ENCODE results near the gene GARS1. TPM values are rescaled to one million over a fixed set of nuclear protein-coding genes. Genes with fewer than 3 reads are reported as not detected.

GARS1 gene
- total RNA-seq, 5 donors from 2014 or later (not counting 1 experiment from before 2014, with no cell fraction given), result 78.8 to 121 (median 114) TPM

DNA sequence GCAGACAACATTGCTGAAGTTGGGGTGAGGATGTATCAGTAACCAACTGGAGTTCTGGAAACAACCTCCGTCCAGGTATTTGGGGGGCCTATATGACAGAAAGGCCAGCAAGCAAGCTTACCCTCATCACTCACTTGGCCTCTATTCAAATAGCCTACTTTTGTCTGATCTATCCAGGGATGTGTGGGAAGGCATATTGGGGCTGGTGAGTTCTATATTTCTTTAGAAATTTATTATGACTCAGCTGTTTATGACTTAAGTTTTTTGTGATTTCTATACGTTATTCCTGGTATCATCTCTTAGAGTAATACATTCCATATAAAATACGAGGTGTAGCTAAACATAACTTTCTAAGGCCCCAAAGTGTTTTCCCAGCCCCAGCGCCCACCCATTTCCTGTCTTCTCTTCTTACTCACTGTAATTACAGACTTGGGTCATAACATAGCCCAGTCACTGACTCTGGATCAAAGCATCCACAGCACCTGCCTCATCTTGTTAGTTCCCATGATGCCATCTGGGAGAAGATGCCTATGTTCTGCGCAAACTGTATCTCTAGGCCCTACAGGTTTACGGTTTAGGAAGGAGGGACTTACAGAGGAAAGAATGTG, 18.1 kb downstream of the GARS1 start:
- Mint-ChIP-seq H3K4me3 (no peak overlapping the region), H3K9me3 (no peaks in the 10 kb centered on the region), H3K36me3 (peaks cover 78% of the 10 kb centered on the region), H3K27ac (no peak overlapping the region), H3K4me1 (peaks cover 12 to 17% (median 17%) of the 10 kb centered on the region in 3 donors), H3K27me3 (no peaks in the 10 kb centered on the region)
- H3K36me3 ChIP-seq (ENCODE audit: control insufficient read depth in 2 of 2, extremely low read depth in 1 of 2, insufficient read depth in 1 of 2, low read length in 1 of 2), result peaks cover 3 to 74% of the 10 kb centered on the region in 2 donors
- no peaks in the 10 kb centered on the region for H3K9me3 ChIP-seq
- no peak overlapping the region for H3K4me3 ChIP-seq (ENCODE audit: control insufficient read depth in 1 of 2, extremely low read depth in 1 of 2, low read length in 1 of 2)
- WGBS (ENCODE audit: insufficient coverage), result 64% methylated on average over 2 of the region's 6 CpGs
- DNase-seq (no peak), ATAC-seq (replicated peaks in 1 of 4) (no peak)
- no peaks in the 10 kb centered on the region for H3K27me3 ChIP-seq (replicated peaks in 1 of 2; ENCODE audit: control insufficient read depth in 2 of 2, extremely low read depth in 1 of 2, insufficient read depth in 2 of 2, low read length in 1 of 2)
- no peaks in the 10 kb centered on the region for H3K4me1 ChIP-seq (ENCODE audit: control insufficient read depth in 1 of 2, extremely low read depth in 1 of 2, insufficient read depth in 2 of 2, low read length in 2 of 2)
- CTCF ChIA-PET, result interaction anchor here in 1 of 2 donors (1.3 kb wide), 1 partner anchor 128 kb away, joined by 3 read pairs; no protein-coding TSS in a partner anchor
- POLR2A ChIA-PET, result interaction anchor here (0.5 to 0.8 kb wide), 2 partner anchors 19 to 403 kb away, joined by 3 to 5 read pairs; no protein-coding TSS in a partner anchor
- no peak overlapping the region for H3K27ac ChIP-seq (ENCODE audit: low read length)

DNA sequence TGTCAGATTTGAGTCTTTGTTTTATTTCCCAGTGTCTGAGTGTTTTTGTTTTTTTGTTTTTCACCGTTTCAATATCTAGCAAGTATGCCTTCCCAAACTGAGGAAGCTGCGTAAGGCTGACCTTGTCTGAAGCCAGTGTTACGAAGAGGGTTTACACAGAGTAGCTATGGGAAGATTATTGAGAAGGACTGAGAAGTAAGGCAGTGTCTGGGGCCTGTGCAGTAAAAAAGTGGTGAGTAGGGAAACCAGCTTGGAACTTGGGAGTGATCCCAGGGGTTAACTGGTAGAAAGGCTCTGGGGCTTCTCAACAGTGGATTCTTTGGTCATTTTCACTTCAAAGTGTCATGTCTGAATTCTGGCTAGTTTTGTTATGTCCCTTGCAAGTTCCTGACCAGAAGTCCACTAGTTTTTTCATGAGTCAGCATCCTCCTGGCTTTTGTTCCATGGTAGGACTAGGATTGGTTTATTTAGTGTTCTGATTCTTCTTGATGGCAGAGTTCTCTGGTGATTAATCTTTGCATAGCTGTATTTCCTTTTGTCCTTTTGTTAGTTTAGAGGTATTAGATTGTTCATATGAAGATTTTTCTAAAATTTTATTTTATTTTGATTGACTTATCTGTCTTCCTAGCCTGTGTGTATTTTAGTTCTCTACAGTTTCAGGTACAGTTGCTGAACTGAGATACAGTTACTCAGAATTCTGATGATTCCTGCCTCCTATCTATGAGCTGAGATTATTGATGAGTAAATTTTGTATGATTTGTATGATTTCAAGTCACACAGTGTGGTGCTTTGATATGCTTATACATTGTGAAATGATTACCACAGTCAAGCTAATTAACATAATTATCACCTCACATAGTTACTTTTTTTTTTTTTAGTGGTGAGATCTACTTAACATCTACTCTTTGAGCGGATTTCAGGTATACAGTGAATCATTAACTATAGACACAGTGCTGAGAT, 19.0 kb downstream of the GARS1 start:
- Mint-ChIP-seq H3K4me3 (no peak overlapping the region), H3K9me3 (no peaks in the 10 kb centered on the region), H3K27ac (peak overlapping the region in 1 of 2 donors; percentile 34), H3K36me3 (peaks cover 75% of the 10 kb centered on the region), H3K27me3 (no peaks in the 10 kb centered on the region), H3K4me1 (peaks cover 8 to 16% (median 11%) of the 10 kb centered on the region in 3 donors)
- CTCF ChIA-PET, result interaction anchor here (0.6 to 1.3 kb wide), 3 partner anchors 124 to 434 kb away, joined by 3 read pairs; no protein-coding TSS in a partner anchor
- no peak overlapping the region for H3K4me3 ChIP-seq (ENCODE audit: control insufficient read depth in 1 of 2, extremely low read depth in 1 of 2, low read length in 1 of 2)
- H3K4me1 ChIP-seq (ENCODE audit: control insufficient read depth in 1 of 2, extremely low read depth in 1 of 2, insufficient read depth in 2 of 2, low read length in 2 of 2), result no peaks in the 10 kb centered on the region
- no peak overlapping the region for H3K27ac ChIP-seq (ENCODE audit: low read length)
- DNase-seq (no peak), ATAC-seq (replicated peaks in 1 of 4) (no peak)
- 96% methylated on average over 3 of the region's 4 CpGs for WGBS (ENCODE audit: insufficient coverage)
- H3K9me3 ChIP-seq, result no peaks in the 10 kb centered on the region
- no peaks in the 10 kb centered on the region for H3K27me3 ChIP-seq (replicated peaks in 1 of 2; ENCODE audit: control insufficient read depth in 2 of 2, extremely low read depth in 1 of 2, insufficient read depth in 2 of 2, low read length in 1 of 2)
- POLR2A ChIA-PET, result interaction anchor here in 1 of 2 donors (0.8 kb wide), 1 partner anchor 18 kb away, joined by 3 read pairs; no protein-coding TSS in a partner anchor
- H3K36me3 ChIP-seq (ENCODE audit: control insufficient read depth in 2 of 2, extremely low read depth in 1 of 2, insufficient read depth in 1 of 2, low read length in 1 of 2), result peaks cover 3 to 69% of the 10 kb centered on the region in 2 donors

DNA sequence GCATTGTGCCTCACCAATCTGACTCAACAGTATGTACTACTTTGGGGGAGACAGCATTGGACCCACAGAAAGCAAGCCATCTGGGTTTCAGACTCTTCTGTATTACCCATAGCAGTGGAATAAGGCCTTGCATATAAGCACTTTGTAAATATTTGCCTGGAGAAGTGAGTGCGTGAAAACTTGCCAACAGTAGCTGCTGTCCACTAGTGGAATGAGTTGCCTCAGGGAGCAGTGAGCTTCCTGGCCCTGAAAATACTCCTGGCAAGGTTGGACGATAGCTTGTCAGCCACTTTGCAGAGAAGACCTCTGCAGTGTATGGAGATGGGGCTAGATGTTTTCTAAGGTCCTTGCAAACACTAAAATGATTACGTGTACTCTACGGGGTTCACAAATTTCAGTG, 21.6 kb downstream of the GARS1 start:
- no peaks in the 10 kb centered on the region for H3K9me3 Mint-ChIP-seq
- Histone ChIP-seq H3K4me3 (ENCODE audit: control insufficient read depth in 1 of 2, extremely low read depth in 1 of 2, low read length in 1 of 2) (no peak overlapping the region), H3K36me3 (ENCODE audit: control insufficient read depth in 2 of 2, extremely low read depth in 1 of 2, insufficient read depth in 1 of 2, low read length in 1 of 2) (peaks cover 3 to 75% of the 10 kb centered on the region in 2 donors), H3K27me3 (replicated peaks in 1 of 2; ENCODE audit: control insufficient read depth in 2 of 2, extremely low read depth in 1 of 2, insufficient read depth in 2 of 2, low read length in 1 of 2) (no peaks in the 10 kb centered on the region), H3K9me3 (no peaks in the 10 kb centered on the region), H3K27ac (ENCODE audit: low read length) (no peak overlapping the region), H3K4me1 (ENCODE audit: control insufficient read depth in 1 of 2, extremely low read depth in 1 of 2, insufficient read depth in 2 of 2, low read length in 2 of 2) (no peaks in the 10 kb centered on the region)
- ATAC-seq (replicated peaks in 1 of 4), result no peak
- no peak overlapping the region for H3K4me3 Mint-ChIP-seq
- no peak for DNase-seq
- H3K4me1 Mint-ChIP-seq, result peaks cover 0 to 12% (median 4%) of the 10 kb centered on the region in 3 donors
- CTCF ChIA-PET, result interaction anchor here in 1 of 2 donors (1.6 kb wide), 1 partner anchor 124 kb away, joined by 3 read pairs; no protein-coding TSS in a partner anchor
- WGBS (ENCODE audit: insufficient coverage), result 92% methylated on average over 1 of the region's 4 CpGs
- peaks cover 61% of the 10 kb centered on the region for H3K36me3 Mint-ChIP-seq
- H3K27me3 Mint-ChIP-seq, result no peaks in the 10 kb centered on the region
- no peak overlapping the region for H3K27ac Mint-ChIP-seq
- POLR2A ChIA-PET, result no interaction called here

DNA sequence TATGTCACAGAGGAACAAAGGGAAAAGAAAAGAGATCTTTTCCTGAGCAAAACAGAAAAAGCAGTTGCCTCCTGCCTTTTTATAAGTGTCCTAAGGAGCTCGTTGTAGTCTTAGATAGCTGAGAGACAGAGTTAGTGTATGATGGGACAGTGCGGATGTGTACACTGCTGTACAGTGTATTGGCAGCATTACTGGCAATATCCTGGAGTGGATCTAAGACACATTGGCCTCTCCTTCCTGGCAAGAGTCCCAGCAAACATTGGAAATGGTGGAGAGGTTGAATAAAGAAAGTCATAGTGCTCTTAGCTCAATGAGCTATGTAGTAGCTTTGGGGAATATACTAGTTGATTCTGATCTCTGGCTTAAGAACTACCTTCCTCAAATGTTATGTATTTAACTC, 22.7 kb downstream of the GARS1 start:
- Histone ChIP-seq H3K9me3 (no peaks in the 10 kb centered on the region), H3K4me1 (ENCODE audit: control insufficient read depth in 1 of 2, extremely low read depth in 1 of 2, insufficient read depth in 2 of 2, low read length in 2 of 2) (no peaks in the 10 kb centered on the region), H3K4me3 (ENCODE audit: control insufficient read depth in 1 of 2, extremely low read depth in 1 of 2, low read length in 1 of 2) (no peak overlapping the region), H3K36me3 (ENCODE audit: control insufficient read depth in 2 of 2, extremely low read depth in 1 of 2, insufficient read depth in 1 of 2, low read length in 1 of 2) (peaks cover 10 to 79% of the 10 kb centered on the region in 2 donors), H3K27ac (ENCODE audit: low read length) (no peak overlapping the region), H3K27me3 (replicated peaks in 1 of 2; ENCODE audit: control insufficient read depth in 2 of 2, extremely low read depth in 1 of 2, insufficient read depth in 2 of 2, low read length in 1 of 2) (no peaks in the 10 kb centered on the region)
- 100% methylated on average over 2 of the region's 2 CpGs for WGBS (ENCODE audit: insufficient coverage)
- ChIA-PET CTCF (interaction anchor here in 1 of 2 donors (1.6 kb wide), 1 partner anchor 123 kb away, joined by 3 read pairs; no protein-coding TSS in a partner anchor), POLR2A (no interaction called here)
- DNase-seq, result no peak
- Mint-ChIP-seq H3K27me3 (no peaks in the 10 kb centered on the region), H3K4me3 (no peak overlapping the region), H3K4me1 (peaks cover 0 to 10% (median 4%) of the 10 kb centered on the region in 3 donors), H3K9me3 (no peaks in the 10 kb centered on the region), H3K27ac (no peak overlapping the region), H3K36me3 (peaks cover 64% of the 10 kb centered on the region)
- no peak for ATAC-seq (replicated peaks in 1 of 4)

DNA sequence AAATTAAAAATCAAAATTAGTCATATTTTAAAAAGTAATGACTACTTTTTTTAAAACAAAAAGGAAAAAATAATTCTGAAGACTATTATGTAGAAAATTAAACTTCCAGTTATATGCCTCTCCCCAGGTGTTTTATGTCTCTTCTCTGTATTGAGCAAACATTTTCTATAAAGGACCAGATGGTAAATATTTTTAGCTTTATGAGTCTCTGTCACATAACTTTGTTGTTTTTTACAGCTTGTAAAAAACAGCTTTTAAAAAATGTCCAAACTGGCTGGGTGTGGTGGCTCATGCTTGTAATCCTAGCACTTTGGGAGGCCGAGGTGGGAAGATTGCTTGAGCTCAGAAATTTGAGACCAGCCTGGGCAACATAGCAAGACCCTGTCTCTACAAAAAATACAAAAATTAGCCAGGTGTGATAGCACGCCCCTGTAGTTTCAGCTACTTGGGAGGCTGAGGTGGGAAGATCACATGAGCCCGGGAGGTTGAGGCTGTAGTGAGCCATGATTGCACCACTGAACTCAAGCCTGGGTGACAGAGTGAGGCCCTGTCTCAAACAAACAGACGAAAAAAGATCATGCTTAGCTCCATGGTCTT, 23.5 kb downstream of the GARS1 start:
- Mint-ChIP-seq H3K4me3 (no peak overlapping the region), H3K9me3 (no peaks in the 10 kb centered on the region), H3K27ac (no peak overlapping the region), H3K27me3 (no peaks in the 10 kb centered on the region), H3K36me3 (peaks cover 61% of the 10 kb centered on the region), H3K4me1 (peaks cover 0 to 5% (median 0%) of the 10 kb centered on the region in 3 donors)
- Histone ChIP-seq H3K4me3 (ENCODE audit: control insufficient read depth in 1 of 2, extremely low read depth in 1 of 2, low read length in 1 of 2) (no peak overlapping the region), H3K36me3 (ENCODE audit: control insufficient read depth in 2 of 2, extremely low read depth in 1 of 2, insufficient read depth in 1 of 2, low read length in 1 of 2) (peaks cover 10 to 81% of the 10 kb centered on the region in 2 donors), H3K4me1 (ENCODE audit: control insufficient read depth in 1 of 2, extremely low read depth in 1 of 2, insufficient read depth in 2 of 2, low read length in 2 of 2) (no peaks in the 10 kb centered on the region), H3K27ac (ENCODE audit: low read length) (no peak overlapping the region), H3K9me3 (no peaks in the 10 kb centered on the region), H3K27me3 (replicated peaks in 1 of 2; ENCODE audit: control insufficient read depth in 2 of 2, extremely low read depth in 1 of 2, insufficient read depth in 2 of 2, low read length in 1 of 2) (no peaks in the 10 kb centered on the region)
- DNase-seq, result no peak
- no peak for ATAC-seq (replicated peaks in 1 of 4)
- ChIA-PET CTCF (interaction anchor here (1.3 to 1.6 kb wide), 2 partner anchors 122 kb away, joined by 3 read pairs; no protein-coding TSS in a partner anchor), POLR2A (interaction anchor here (0.6 kb wide), 2 partner anchors 16 to 48 kb away, joined by 3 to 4 read pairs; no protein-coding TSS in a partner anchor)
- WGBS (ENCODE audit: insufficient coverage), result 100% methylated on average over 1 of the region's 4 CpGs

DNA sequence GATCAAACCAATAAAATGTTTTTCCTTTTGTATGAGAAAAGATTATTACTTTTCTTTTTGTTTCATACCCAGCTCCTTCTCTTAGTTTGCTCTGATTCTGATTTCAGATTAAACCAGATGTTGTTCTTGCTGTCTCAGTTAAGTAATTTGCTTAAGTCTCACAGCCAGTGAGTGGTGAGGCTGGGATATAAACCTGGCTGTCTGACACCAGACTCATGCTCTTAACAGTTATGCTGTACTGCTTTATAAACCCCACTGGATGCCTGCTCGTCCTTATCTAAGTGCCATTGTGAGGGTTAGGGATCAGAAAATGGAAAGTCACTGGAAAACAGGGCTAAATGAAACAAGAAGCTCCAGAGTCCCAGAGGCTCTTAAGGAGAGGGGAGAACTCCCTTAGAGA, 24.3 kb downstream of the GARS1 start:
- no peak overlapping the region for H3K27ac Mint-ChIP-seq
- DNase-seq, result no peak
- no peaks in the 10 kb centered on the region for H3K4me1 ChIP-seq (ENCODE audit: control insufficient read depth in 1 of 2, extremely low read depth in 1 of 2, insufficient read depth in 2 of 2, low read length in 2 of 2)
- no peaks in the 10 kb centered on the region for H3K27me3 ChIP-seq (replicated peaks in 1 of 2; ENCODE audit: control insufficient read depth in 2 of 2, extremely low read depth in 1 of 2, insufficient read depth in 2 of 2, low read length in 1 of 2)
- no peak overlapping the region for H3K27ac ChIP-seq (ENCODE audit: low read length)
- H3K4me1 Mint-ChIP-seq, result no peaks in the 10 kb centered on the region
- POLR2A ChIA-PET, result interaction anchor here (0.6 kb wide), 2 partner anchors 15 to 49 kb away, joined by 3 to 8 read pairs; no protein-coding TSS in a partner anchor
- no peak overlapping the region for H3K4me3 Mint-ChIP-seq
- peaks cover 10 to 80% of the 10 kb centered on the region in 2 donors for H3K36me3 ChIP-seq (ENCODE audit: control insufficient read depth in 2 of 2, extremely low read depth in 1 of 2, insufficient read depth in 1 of 2, low read length in 1 of 2)
- CTCF ChIA-PET, result interaction anchor here (0.6 to 1.7 kb wide), 3 partner anchors 106 to 121 kb away, joined by 3 to 7 read pairs (median 3); no protein-coding TSS in a partner anchor
- no peak overlapping the region for H3K4me3 ChIP-seq (ENCODE audit: control insufficient read depth in 1 of 2, extremely low read depth in 1 of 2, low read length in 1 of 2)
- peaks cover 61% of the 10 kb centered on the region for H3K36me3 Mint-ChIP-seq
- WGBS (ENCODE audit: insufficient coverage), result no CpG with 5 or more reads among the region's 1 CpG
- no peaks in the 10 kb centered on the region for H3K27me3 Mint-ChIP-seq
- ATAC-seq (replicated peaks in 1 of 4), result no peak
- no peaks in the 10 kb centered on the region for H3K9me3 ChIP-seq
- no peaks in the 10 kb centered on the region for H3K9me3 Mint-ChIP-seq

Data from T-cell (primary cell).